IMR-90 (cell line): ENCODE data around the gene ACP2.

ENCODE experiments used
- BHLHE40 ChIP-seq: fragments of 150-350 bp; IDR thresholded peaks from 2 replicates; pipeline ENCODE4 v1.6.1; 2016; ENCODE audit warnings: mild to moderate bottlenecking, low read depth, low read length
- CEBPB ChIP-seq: IDR thresholded peaks from 2 replicates; pipeline ENCODE4 v1.6.1; 2012; ENCODE audit warnings: low read depth, low read length, improper control_type of control experiment
- CTCF ChIP-seq: conservative IDR thresholded peaks from 2 replicates; pipeline ENCODE4 v1.5.1; 2012; ENCODE audit warnings: mild to moderate bottlenecking, low read depth, low read length, improper control_type of control experiment
- ELK1 ChIP-seq: fragments of 150-350 bp; IDR thresholded peaks from 2 replicates; pipeline ENCODE4 v1.6.1; 2016; ENCODE audit warnings: low read depth, mild to moderate bottlenecking, low read length, moderate library complexity, borderline replicate concordance
- FOS ChIP-seq: fragments of 150-350 bp; IDR thresholded peaks from 2 replicates; pipeline ENCODE4 v1.6.1; 2016; ENCODE audit warnings: low read depth, low read length
- MAFK ChIP-seq: IDR thresholded peaks from 2 replicates; pipeline ENCODE4 v1.6.1; 2012; ENCODE audit warnings: low read depth, low read length, improper control_type of control experiment
- MAZ ChIP-seq: IDR thresholded peaks from 2 replicates; pipeline ENCODE4 v1.6.1; 2012; ENCODE audit warnings: low read depth, mild to moderate bottlenecking, low read length, improper control_type of control experiment, moderate library complexity, borderline replicate concordance
- MXI1 ChIP-seq: IDR thresholded peaks from 2 replicates; pipeline ENCODE4 v1.6.1; 2012; ENCODE audit warnings: low read depth, mild to moderate bottlenecking, low read length, moderate library complexity, borderline replicate concordance
- POLR2A ChIP-seq: IDR thresholded peaks from 2 replicates; pipeline ENCODE4 v1.6.1; 2012; ENCODE audit warnings: mild to moderate bottlenecking, low read depth, low read length
- RAD21 ChIP-seq: IDR thresholded peaks from 2 replicates; pipeline ENCODE4 v1.6.1; 2012; ENCODE audit warnings: low read length, improper control_type of control experiment
- RCOR1 ChIP-seq: IDR thresholded peaks from 2 replicates; pipeline ENCODE4 v1.6.1; 2012; ENCODE audit warnings: mild to moderate bottlenecking, low read length, improper control_type of control experiment; ENCODE audit not compliant: insufficient replicate concordance
- RFX5 ChIP-seq: IDR thresholded peaks from 2 replicates; pipeline ENCODE4 v1.8.0; 2012; ENCODE audit warnings: low read depth, mild to moderate bottlenecking, low read length, moderate library complexity
- SMC3 ChIP-seq: fragments of 150-350 bp; IDR thresholded peaks from 2 replicates; pipeline ENCODE4 v1.6.1; 2016; ENCODE audit warnings: low read depth, mild to moderate bottlenecking, antibody characterized with exemption, low read length, moderate library complexity
- USF2 ChIP-seq: fragments of 150-350 bp; IDR thresholded peaks from 2 replicates; pipeline ENCODE4 v1.6.1; 2017; ENCODE audit warnings: mild to moderate bottlenecking, antibody characterized with exemption, low read length, low read depth

- no peak for TF ChIP-seq POLR2A
- no peak for TF ChIP-seq SMC3
- TF ChIP-seq CTCF = no peak
- TF ChIP-seq FOS = no peak
- TF ChIP-seq RAD21 = no peak
- TF ChIP-seq USF2 = no peak
- no peak for TF ChIP-seq ELK1
- TF ChIP-seq MAFK = no peak
- no peak for TF ChIP-seq RCOR1
- no peak for TF ChIP-seq BHLHE40
- TF ChIP-seq MXI1 = no peak
- no peak for TF ChIP-seq MAZ
- TF ChIP-seq CEBPB = no peak
- TF ChIP-seq RFX5 = no peak
Measured at GRCh38 chr11:47212938-47213337, 35.7 kb downstream of the ACP2 start.
